Measurements from ENCODE around the gene FAM187B.

Gene FAM187B

DNA sequence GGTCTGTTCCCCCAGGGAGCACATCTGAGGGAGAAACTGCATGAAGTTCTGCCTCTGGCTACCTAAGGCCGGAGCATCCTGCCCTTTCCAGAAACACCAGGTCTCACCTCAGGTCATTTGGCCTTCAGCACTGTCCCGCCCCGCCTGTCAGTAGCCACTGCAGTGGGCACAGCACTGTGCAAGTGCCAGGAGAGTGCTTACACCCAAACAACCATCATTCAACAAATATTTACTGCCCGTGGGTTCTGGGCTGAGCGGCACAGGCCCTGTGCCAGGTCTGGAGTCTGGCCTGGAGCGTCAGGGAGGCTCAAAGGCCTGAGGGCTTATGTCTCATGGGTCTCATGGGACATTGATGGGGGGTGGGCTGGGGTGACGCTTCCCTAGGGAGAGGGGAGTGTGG, 43.0 kb upstream of the FAM187B start (continued):
- TF ChIP-seq, protein P1, sequence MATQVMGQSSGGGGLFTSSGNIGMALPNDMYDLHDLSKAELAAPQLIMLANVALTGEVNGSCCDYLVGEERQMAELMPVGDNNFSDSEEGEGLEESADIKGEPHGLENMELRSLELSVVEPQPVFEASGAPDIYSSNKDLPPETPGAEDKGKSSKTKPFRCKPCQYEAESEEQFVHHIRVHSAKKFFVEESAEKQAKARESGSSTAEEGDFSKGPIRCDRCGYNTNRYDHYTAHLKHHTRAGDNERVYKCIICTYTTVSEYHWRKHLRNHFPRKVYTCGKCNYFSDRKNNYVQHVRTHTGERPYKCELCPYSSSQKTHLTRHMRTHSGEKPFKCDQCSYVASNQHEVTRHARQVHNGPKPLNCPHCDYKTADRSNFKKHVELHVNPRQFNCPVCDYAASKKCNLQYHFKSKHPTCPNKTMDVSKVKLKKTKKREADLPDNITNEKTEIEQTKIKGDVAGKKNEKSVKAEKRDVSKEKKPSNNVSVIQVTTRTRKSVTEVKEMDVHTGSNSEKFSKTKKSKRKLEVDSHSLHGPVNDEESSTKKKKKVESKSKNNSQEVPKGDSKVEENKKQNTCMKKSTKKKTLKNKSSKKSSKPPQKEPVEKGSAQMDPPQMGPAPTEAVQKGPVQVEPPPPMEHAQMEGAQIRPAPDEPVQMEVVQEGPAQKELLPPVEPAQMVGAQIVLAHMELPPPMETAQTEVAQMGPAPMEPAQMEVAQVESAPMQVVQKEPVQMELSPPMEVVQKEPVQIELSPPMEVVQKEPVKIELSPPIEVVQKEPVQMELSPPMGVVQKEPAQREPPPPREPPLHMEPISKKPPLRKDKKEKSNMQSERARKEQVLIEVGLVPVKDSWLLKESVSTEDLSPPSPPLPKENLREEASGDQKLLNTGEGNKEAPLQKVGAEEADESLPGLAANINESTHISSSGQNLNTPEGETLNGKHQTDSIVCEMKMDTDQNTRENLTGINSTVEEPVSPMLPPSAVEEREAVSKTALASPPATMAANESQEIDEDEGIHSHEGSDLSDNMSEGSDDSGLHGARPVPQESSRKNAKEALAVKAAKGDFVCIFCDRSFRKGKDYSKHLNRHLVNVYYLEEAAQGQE (tag by site-specific recombination; IDR thresholded peaks at IDR 0.05) = no peak
- TF ChIP-seq ZBTB48 (tag by site-specific recombination; IDR thresholded peaks at IDR 0.05) = no peak
- TF ChIP-seq, protein P2, sequence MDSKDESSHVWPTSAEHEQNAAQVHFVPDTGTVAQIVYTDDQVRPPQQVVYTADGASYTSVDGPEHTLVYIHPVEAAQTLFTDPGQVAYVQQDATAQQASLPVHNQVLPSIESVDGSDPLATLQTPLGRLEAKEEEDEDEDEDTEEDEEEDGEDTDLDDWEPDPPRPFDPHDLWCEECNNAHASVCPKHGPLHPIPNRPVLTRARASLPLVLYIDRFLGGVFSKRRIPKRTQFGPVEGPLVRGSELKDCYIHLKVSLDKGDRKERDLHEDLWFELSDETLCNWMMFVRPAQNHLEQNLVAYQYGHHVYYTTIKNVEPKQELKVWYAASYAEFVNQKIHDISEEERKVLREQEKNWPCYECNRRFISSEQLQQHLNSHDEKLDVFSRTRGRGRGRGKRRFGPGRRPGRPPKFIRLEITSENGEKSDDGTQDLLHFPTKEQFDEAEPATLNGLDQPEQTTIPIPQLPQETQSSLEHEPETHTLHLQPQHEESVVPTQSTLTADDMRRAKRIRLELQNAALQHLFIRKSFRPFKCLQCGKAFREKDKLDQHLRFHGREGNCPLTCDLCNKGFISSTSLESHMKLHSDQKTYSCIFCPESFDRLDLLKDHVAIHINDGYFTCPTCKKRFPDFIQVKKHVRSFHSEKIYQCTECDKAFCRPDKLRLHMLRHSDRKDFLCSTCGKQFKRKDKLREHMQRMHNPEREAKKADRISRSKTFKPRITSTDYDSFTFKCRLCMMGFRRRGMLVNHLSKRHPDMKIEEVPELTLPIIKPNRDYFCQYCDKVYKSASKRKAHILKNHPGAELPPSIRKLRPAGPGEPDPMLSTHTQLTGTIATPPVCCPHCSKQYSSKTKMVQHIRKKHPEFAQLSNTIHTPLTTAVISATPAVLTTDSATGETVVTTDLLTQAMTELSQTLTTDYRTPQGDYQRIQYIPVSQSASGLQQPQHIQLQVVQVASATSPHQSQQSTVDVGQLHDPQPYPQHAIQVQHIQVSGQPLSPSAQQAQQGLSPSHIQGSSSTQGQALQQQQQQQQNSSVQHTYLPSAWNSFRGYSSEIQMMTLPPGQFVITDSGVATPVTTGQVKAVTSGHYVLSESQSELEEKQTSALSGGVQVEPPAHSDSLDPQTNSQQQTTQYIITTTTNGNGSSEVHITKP (tag by site-specific recombination; IDR thresholded peaks at IDR 0.05) = no peak
- TF ChIP-seq KLF16 (tag by site-specific recombination; IDR thresholded peaks at IDR 0.05) = no peak
- TF ChIP-seq ZNF776 (tag by site-specific recombination; IDR thresholded peaks at IDR 0.05; ENCODE audit: borderline replicate concordance) = no peak
- TF ChIP-seq ZNF548 (tag by site-specific recombination; IDR thresholded peaks at IDR 0.05) = no peak
- TF ChIP-seq, protein P3, sequence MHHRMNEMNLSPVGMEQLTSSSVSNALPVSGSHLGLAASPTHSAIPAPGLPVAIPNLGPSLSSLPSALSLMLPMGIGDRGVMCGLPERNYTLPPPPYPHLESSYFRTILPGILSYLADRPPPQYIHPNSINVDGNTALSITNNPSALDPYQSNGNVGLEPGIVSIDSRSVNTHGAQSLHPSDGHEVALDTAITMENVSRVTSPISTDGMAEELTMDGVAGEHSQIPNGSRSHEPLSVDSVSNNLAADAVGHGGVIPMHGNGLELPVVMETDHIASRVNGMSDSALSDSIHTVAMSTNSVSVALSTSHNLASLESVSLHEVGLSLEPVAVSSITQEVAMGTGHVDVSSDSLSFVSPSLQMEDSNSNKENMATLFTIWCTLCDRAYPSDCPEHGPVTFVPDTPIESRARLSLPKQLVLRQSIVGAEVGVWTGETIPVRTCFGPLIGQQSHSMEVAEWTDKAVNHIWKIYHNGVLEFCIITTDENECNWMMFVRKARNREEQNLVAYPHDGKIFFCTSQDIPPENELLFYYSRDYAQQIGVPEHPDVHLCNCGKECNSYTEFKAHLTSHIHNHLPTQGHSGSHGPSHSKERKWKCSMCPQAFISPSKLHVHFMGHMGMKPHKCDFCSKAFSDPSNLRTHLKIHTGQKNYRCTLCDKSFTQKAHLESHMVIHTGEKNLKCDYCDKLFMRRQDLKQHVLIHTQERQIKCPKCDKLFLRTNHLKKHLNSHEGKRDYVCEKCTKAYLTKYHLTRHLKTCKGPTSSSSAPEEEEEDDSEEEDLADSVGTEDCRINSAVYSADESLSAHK (tag by site-specific recombination; IDR thresholded peaks at IDR 0.05) = no peak
- TF ChIP-seq, protein P4, sequence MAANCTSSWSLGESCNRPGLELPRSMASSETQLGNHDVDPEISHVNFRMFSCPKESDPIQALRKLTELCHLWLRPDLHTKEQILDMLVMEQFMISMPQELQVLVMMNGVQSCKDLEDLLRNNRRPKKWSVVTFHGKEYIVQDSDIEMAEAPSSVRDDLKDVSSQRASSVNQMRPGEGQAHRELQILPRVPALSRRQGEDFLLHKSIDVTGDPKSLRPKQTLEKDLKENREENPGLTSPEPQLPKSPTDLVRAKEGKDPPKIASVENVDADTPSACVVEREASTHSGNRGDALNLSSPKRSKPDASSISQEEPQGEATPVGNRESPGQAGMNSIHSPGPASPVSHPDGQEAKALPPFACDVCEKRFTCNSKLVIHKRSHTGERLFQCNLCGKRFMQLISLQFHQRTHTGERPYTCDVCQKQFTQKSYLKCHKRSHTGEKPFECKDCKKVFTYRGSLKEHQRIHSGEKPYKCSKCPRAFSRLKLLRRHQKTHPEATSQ (tag by site-specific recombination; IDR thresholded peaks at IDR 0.05) = no peak

DNA sequence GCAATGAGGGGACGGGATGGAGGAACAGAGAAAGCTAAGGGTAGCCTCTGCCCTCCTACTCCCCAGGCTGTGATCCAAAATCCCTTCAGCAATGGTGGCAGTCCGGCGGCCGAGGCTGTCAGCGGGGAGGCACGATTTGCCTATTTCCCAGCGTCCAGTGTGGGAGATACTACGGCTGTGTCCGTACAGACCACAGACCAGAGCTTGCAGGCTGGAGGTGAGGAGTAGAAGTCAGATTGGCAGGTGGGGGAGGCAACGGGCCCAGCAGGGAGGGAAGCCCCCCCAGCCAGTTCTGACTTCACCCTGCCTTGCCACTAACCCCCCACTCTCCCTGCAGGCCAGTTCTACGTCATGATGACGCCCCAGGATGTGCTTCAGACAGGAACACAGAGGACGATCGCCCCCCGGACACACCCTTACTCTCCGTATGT, 41.9 kb upstream of the FAM187B start:
- CTCF ChIA-PET = interaction anchor here (0.7 to 2.5 kb wide), 20 partner anchors 10 to 337 kb away, joined by 3 to 21 read pairs (median 4); partner anchors contain the start of gene HAMP
- Histone ChIP-seq H3K36me3 (ENCODE audit: control insufficient read depth in 2 of 2, insufficient read depth in 1 of 2, low read length in 2 of 2) (peaks cover 62 to 68% of the 10 kb centered on the region in 2 experiments), H3K27ac (ENCODE audit: extremely low read depth, low read depth, low read length) (peak overlapping the region; percentile 100; the same call in 1 of the 2 replicates), H3K4me3 (ENCODE audit: low read depth, low read length) (no peak overlapping the region), H3K4me1 (ENCODE audit: control insufficient read depth, insufficient read depth, low read length) (peaks cover 20% of the 10 kb centered on the region), H3K9me3 (ENCODE audit: control insufficient read depth, insufficient read depth, low read depth, low read length) (no peaks in the 10 kb centered on the region)
- TF ChIP-seq ZBTB17 (tag by site-specific recombination; IDR thresholded peaks at IDR 0.05) (0 out of 2 replicates have a peak, but pooled peaks have one; percentile 6), ZBTB20 (tag by site-specific recombination; IDR thresholded peaks at IDR 0.05) (no peak)
- POLR2A ChIA-PET = interaction anchor here (1.4 to 2.5 kb wide), 3 partner anchors 10 to 129 kb away, joined by 3 to 17 read pairs (median 3); no protein-coding TSS in a partner anchor
